Thoracic aorta (tissue), 2 donors: ENCODE data around the gene GAB2. TPM values are rescaled to one million over a fixed set of nuclear protein-coding genes. Genes with fewer than 3 reads are reported as not detected.
A peak's percentile ranks its signal among the peaks of the same experiment; 100 is the strongest.

ENCODE experiments used
- ATAC-seq: fragments of 150-250 bp; one replicate; pipeline ENCODE4 v1.8.0; 2017; ENCODE audit warnings: low read depth; ENCODE audit not compliant: insufficient number of reproducible peaks, low FRiP score
- DNase-seq: peaks from one replicate; pipeline ENCODE4 v3.0.0-alpha.2; 2020; ENCODE audit warnings: low spot score
- H3K27ac ChIP-seq, 2 donors: fragments of 200-600 bp; sonication (generic); 1 replicate in 1 of 2; 2 replicates in 1 of 2; pipeline ENCODE4 v1.5.1; 2016; ENCODE audit warnings: mild to moderate bottlenecking in 2 of 2, moderate library complexity in 2 of 2
- H3K27me3 ChIP-seq: fragments of 200-600 bp; sonication (generic); replicated peaks from 2 replicates; pipeline ENCODE4 v1.6.0; 2016; ENCODE audit warnings: mild to moderate bottlenecking; ENCODE audit not compliant: insufficient read depth
- H3K36me3 ChIP-seq: fragments of 200-600 bp; sonication (generic); one replicate; pipeline ENCODE4 v1.5.1; 2016
- H3K4me1 ChIP-seq, 2 donors: fragments of 200-600 bp; sonication (generic); 1 replicate in 1 of 2; 2 replicates in 1 of 2; pipeline versions ENCODE4 v1.5.1 to v1.6.0; 2016; ENCODE audit warnings: low read depth in 2 of 2, mild to moderate bottlenecking in 1 of 2; ENCODE audit not compliant: control insufficient read depth in 1 of 2
- H3K4me3 ChIP-seq: fragments of 200-600 bp; sonication (generic); 2 replicates; pipeline ENCODE4 v1.5.1; 2016; ENCODE audit warnings: mild to moderate bottlenecking
- H3K9me3 ChIP-seq: fragments of 200-600 bp; sonication (generic); 2 replicates; pipeline ENCODE4 v1.5.1; 2016
- total RNA-seq, 2 donors: library from RNA; depleted of rRNA; stranded (reverse); fragments of >200 nt; gene quantifications; one replicate each; pipeline versions ENCODE4 v1.1.0 to v1.2.3, GENCODE V29; 2016
- TF ChIP-seq, protein P1 (sequence below): fragments of 200-600 bp; sonication (generic); IDR thresholded peaks from one replicate; pipeline ENCODE4 v1.5.1; 2019; ENCODE audit warnings: antibody characterized with exemption

GAB2 gene
- total RNA-seq, 2 donors from 2014 or later, result 65.4 to 91.5 TPM

- TF ChIP-seq, protein P1, sequence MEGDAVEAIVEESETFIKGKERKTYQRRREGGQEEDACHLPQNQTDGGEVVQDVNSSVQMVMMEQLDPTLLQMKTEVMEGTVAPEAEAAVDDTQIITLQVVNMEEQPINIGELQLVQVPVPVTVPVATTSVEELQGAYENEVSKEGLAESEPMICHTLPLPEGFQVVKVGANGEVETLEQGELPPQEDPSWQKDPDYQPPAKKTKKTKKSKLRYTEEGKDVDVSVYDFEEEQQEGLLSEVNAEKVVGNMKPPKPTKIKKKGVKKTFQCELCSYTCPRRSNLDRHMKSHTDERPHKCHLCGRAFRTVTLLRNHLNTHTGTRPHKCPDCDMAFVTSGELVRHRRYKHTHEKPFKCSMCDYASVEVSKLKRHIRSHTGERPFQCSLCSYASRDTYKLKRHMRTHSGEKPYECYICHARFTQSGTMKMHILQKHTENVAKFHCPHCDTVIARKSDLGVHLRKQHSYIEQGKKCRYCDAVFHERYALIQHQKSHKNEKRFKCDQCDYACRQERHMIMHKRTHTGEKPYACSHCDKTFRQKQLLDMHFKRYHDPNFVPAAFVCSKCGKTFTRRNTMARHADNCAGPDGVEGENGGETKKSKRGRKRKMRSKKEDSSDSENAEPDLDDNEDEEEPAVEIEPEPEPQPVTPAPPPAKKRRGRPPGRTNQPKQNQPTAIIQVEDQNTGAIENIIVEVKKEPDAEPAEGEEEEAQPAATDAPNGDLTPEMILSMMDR, result no peak
- H3K36me3 ChIP-seq, result no peaks in the 10 kb centered on the region
- H3K9me3 ChIP-seq, result no peaks in the 10 kb centered on the region
- peak overlapping the region in 1 of 2 donors; percentile 50 for H3K27ac ChIP-seq
- no peak overlapping the region for H3K4me3 ChIP-seq
- peaks cover 42 to 67% of the 10 kb centered on the region in 2 donors for H3K4me1 ChIP-seq
- DNase-seq (no peak), ATAC-seq (peak; percentile 67)
- no peaks in the 10 kb centered on the region for H3K27me3 ChIP-seq
These were observed 104.3 kb downstream of the GAB2 start for GRCh38 chr11:78313181-78313795.

- Histone ChIP-seq H3K27me3 (no peaks in the 10 kb centered on the region), H3K4me1 (peaks cover 37 to 62% of the 10 kb centered on the region in 2 donors), H3K36me3 (no peaks in the 10 kb centered on the region), H3K27ac (peak overlapping the region in 1 of 2 donors; percentile 50), H3K9me3 (no peaks in the 10 kb centered on the region), H3K4me3 (no peak overlapping the region)
- ATAC-seq (no peak), DNase-seq (no peak)
- TF ChIP-seq, protein P1, result no peak
These were observed 104.9 kb downstream of the GAB2 start for GRCh38 chr11:78312712-78313111.

GRCh38 chr11:78311702-78312371, 105.8 kb downstream of the GAB2 start:
- peaks cover 36 to 60% of the 10 kb centered on the region in 2 donors for H3K4me1 ChIP-seq
- TF ChIP-seq, protein P1, result no peak
- H3K27ac ChIP-seq, result peak overlapping the region in 1 of 2 donors; percentile 27

DNA sequence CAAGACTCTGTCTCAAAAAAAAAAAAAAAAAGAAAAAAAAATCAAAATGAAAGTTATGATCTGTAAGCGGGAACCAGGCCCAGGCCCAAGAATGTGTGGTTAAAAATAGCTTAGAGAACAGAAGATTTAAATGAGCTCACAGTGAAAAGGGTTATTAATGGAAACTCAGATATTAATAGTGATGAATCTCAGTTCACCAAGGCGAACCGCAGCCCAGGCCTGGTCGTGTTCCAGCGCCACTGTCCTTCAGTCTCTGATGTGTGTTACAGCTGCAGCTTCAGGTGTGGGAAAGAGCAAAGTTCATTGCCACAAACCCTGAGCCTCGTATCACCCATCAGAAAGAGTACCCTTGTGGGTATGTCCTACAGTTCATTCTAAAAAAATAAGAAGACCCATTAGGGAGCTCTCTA, 107.1 kb downstream of the GAB2 start:
- Histone ChIP-seq H3K27ac (peak overlapping the region; percentile 13 to 65), H3K4me3 (peak overlapping the region; percentile 44), H3K4me1 (peaks cover 37 to 69% of the 10 kb centered on the region in 2 donors), H3K9me3 (no peaks in the 10 kb centered on the region), H3K27me3 (no peaks in the 10 kb centered on the region), H3K36me3 (no peaks in the 10 kb centered on the region)
- DNase-seq (peak; percentile 33), ATAC-seq (peak; percentile 74)
- TF ChIP-seq, protein P1, result no peak

More at GRCh38 chr11:78311702-78312371, 105.8 kb downstream of the GAB2 start:
- H3K4me3 ChIP-seq, result no peak overlapping the region
- no peak for ATAC-seq
- no peak for DNase-seq
- no peaks in the 10 kb centered on the region for H3K36me3 ChIP-seq
- no peaks in the 10 kb centered on the region for H3K9me3 ChIP-seq
- no peaks in the 10 kb centered on the region for H3K27me3 ChIP-seq

- Histone ChIP-seq H3K9me3 (no peaks in the 10 kb centered on the region), H3K27me3 (no peaks in the 10 kb centered on the region), H3K4me3 (no peak overlapping the region), H3K4me1 (peaks cover 14 to 25% of the 10 kb centered on the region in 2 donors), H3K27ac (no peak overlapping the region), H3K36me3 (no peaks in the 10 kb centered on the region)
- ATAC-seq (no peak), DNase-seq (no peak)
- TF ChIP-seq, protein P1, result no peak
These were observed 113.4 kb downstream of the GAB2 start for GRCh38 chr11:78304201-78304600.
